HT1080 (cell line): Measurements from ENCODE around the gene ARL3. TPM values are rescaled to one million over a fixed set of nuclear protein-coding genes. Genes with fewer than 3 reads are reported as not detected.

Experiments used
- total RNA-seq: library from RNA; depleted of rRNA; stranded (reverse); fragments of >200 nt; shearing (Covaris generic); gene quantifications from 2 replicates; pipeline ENCODE4 v1.2.3, GENCODE V29; 2014; rRNA removed

Gene ARL3
- total RNA-seq, 1 experiment from 2014 or later = 5.6 TPM

Other genes with a start within 250 kb of the ARL3 start
- 111 and 124 TPM in 2 replicates for gene ACTR1A, start 211.7 kb downstream of the ARL3 start, total RNA-seq
- gene SUFU, start 210.4 kb downstream of the ARL3 start, total RNA-seq = 6.5 and 9.7 TPM in 2 replicates
- gene TRIM8, start 69.9 kb downstream of the ARL3 start, total RNA-seq = 104 and 117 TPM in 2 replicates
- 18.8 and 18.9 TPM in 2 replicates for gene SFXN2, start 239 bp upstream of the ARL3 start, total RNA-seq
- gene WBP1L, start 29.6 kb upstream of the ARL3 start, total RNA-seq = 19.0 and 25.7 TPM in 2 replicates
- not detected in 2 replicates for gene CYP17A1, start 123.0 kb upstream of the ARL3 start, total RNA-seq
- 19.0 and 19.4 TPM in 2 replicates for gene BORCS7, start 139.9 kb upstream of the ARL3 start, total RNA-seq
- gene AS3MT, start 155.1 kb upstream of the ARL3 start, total RNA-seq = 0.14 TPM in 1 of 2 replicates, not detected in the other
- gene CNNM2, start 203.9 kb upstream of the ARL3 start, total RNA-seq = 3.6 and 4.7 TPM in 2 replicates